NT2/D1 (cell line): ENCODE results near the gene PANK3.

Experiments
- DNase-seq: peaks from one replicate; pipeline ENCODE4 v3.0.0-alpha.2; 2011; ENCODE audit warnings: low read depth, low spot score
- H3K27me3 ChIP-seq: 2 replicates; pipeline ENCODE4 v1.6.0; 2011; ENCODE audit warnings: mild to moderate bottlenecking; ENCODE audit not compliant: insufficient read length, insufficient read depth
- H3K36me3 ChIP-seq: 2 replicates; pipeline ENCODE4 v1.6.1; 2011; ENCODE audit warnings: mild to moderate bottlenecking, low read length, mixed read lengths; ENCODE audit not compliant: insufficient read depth, insufficient read length
- H3K4me1 ChIP-seq: 2 replicates; pipeline ENCODE4 v1.5.1; 2011; ENCODE audit not compliant: insufficient read depth, insufficient read length
- H3K4me3 ChIP-seq: 2 replicates; pipeline ENCODE4 v1.5.1; 2011; ENCODE audit warnings: low read depth; ENCODE audit not compliant: insufficient read length
- H3K9ac ChIP-seq: 2 replicates; pipeline ENCODE4 v1.6.0; 2011; ENCODE audit warnings: low read depth; ENCODE audit not compliant: insufficient read length
- H3K9me3 ChIP-seq: 2 replicates; pipeline ENCODE4 v1.5.1; 2011; ENCODE audit warnings: mild to moderate bottlenecking, low read length; ENCODE audit not compliant: insufficient read depth
- SUZ12 ChIP-seq: IDR thresholded peaks from 2 replicates; pipeline ENCODE4 v1.6.1; 2011; ENCODE audit not compliant: insufficient read length, insufficient read depth; ENCODE audit errors: extremely low read depth
- YY1 ChIP-seq: IDR thresholded peaks from 2 replicates; pipeline ENCODE4 v1.6.1; 2011; ENCODE audit not compliant: insufficient read length, insufficient read depth
- ZNF274 ChIP-seq: IDR thresholded peaks from 2 replicates; pipeline ENCODE4 v1.6.1; 2011; ENCODE audit warnings: mild to moderate bottlenecking, low read depth, low read length

PANK3 gene

GRCh38 chr5:168525856-168526255 lies 53.3 kb downstream of the PANK3 start:
- Histone ChIP-seq H3K9ac (no peak overlapping the region), H3K27me3 (peaks cover 10% of the 10 kb centered on the region), H3K9me3 (0 out of 2 replicates have a peak, but pooled peaks cover 5% of the 10 kb centered on the region), H3K4me1 (no peaks in the 10 kb centered on the region), H3K4me3 (no peak overlapping the region), H3K36me3 (peaks cover 10% of the 10 kb centered on the region)
- TF ChIP-seq YY1 = no peak
- no peak for TF ChIP-seq SUZ12
- TF ChIP-seq ZNF274 = no peak
- no peak for DNase-seq

GRCh38 chr5:168513861-168514428 lies 65.2 kb downstream of the PANK3 start:
- Histone ChIP-seq H3K4me3 (no peak overlapping the region), H3K27me3 (no peaks in the 10 kb centered on the region), H3K4me1 (no peaks in the 10 kb centered on the region), H3K9ac (no peak overlapping the region), H3K36me3 (peaks cover 83% of the 10 kb centered on the region), H3K9me3 (no peaks in the 10 kb centered on the region)
- no peak for TF ChIP-seq ZNF274
- no peak for TF ChIP-seq SUZ12
- TF ChIP-seq YY1 = no peak
- DNase-seq = no peak

- peaks cover 72% of the 10 kb centered on the region for H3K36me3 ChIP-seq
Measured at GRCh38 chr5:168502563-168503237, 76.5 kb downstream of the PANK3 start.

More at GRCh38 chr5:168502563-168503237, 76.5 kb downstream of the PANK3 start:
- Histone ChIP-seq H3K9me3 (no peaks in the 10 kb centered on the region), H3K4me1 (no peaks in the 10 kb centered on the region), H3K9ac (no peak overlapping the region), H3K27me3 (no peaks in the 10 kb centered on the region), H3K4me3 (no peak overlapping the region)
- no peak for DNase-seq
- TF ChIP-seq ZNF274 (no peak), YY1 (no peak), SUZ12 (no peak)
